Aorta (tissue), 5 donors: ENCODE data around the gene RASL11B. TPM values are rescaled to one million over a fixed set of nuclear protein-coding genes. Genes with fewer than 3 reads are reported as not detected.

Source experiments
- ATAC-seq: fragments of 200-7000 bp; cut with Tn5 transposase; one replicate; pipeline ENCODE4 v1.9.1; 2022; ENCODE audit warnings: moderate library complexity; ENCODE audit not compliant: low FRiP score
- DNase-seq, 2 donors: peaks; one replicate each; pipeline ENCODE4 v3.0.0-alpha.2; 2020
- H3K27ac ChIP-seq, 2 donors: one replicate each; pipeline ENCODE4 v1.5.1; 2013; ENCODE audit warnings: low read length in 2 of 2, mild to moderate bottlenecking in 2 of 2, moderate library complexity in 2 of 2, control low read depth in 1 of 2, inconsistent platforms in 1 of 2, low read depth in 1 of 2
- H3K27me3 ChIP-seq, 2 donors: one replicate each; pipeline ENCODE4 v1.6.1; 2013; ENCODE audit warnings: control low read depth in 1 of 2, low read length in 1 of 2, mild to moderate bottlenecking in 1 of 2, moderate library complexity in 1 of 2; ENCODE audit not compliant: insufficient read depth in 2 of 2, control insufficient read depth in 1 of 2
- H3K36me3 ChIP-seq, 2 donors: one replicate each; pipeline ENCODE4 v1.6.1; 2013; ENCODE audit warnings: control low read depth in 1 of 2, low read length in 1 of 2, mild to moderate bottlenecking in 1 of 2; ENCODE audit not compliant: insufficient read depth in 2 of 2, control insufficient read depth in 1 of 2
- H3K4me1 ChIP-seq, 2 donors: one replicate each; pipeline ENCODE4 v1.6.1; 2013; ENCODE audit warnings: low read length in 2 of 2, control low read depth in 1 of 2, mild to moderate bottlenecking in 1 of 2, moderate library complexity in 1 of 2; ENCODE audit not compliant: insufficient read depth in 2 of 2, control insufficient read depth in 1 of 2
- H3K4me3 ChIP-seq, 2 donors: one replicate each; pipeline ENCODE4 v1.5.1; 2013; ENCODE audit warnings: low read length in 2 of 2, control low read depth in 1 of 2, mild to moderate bottlenecking in 1 of 2
- H3K9me3 ChIP-seq: one replicate; pipeline ENCODE4 v1.6.1; 2013; ENCODE audit warnings: mild to moderate bottlenecking, low read length; ENCODE audit not compliant: control insufficient read depth
- WGBS, 2 donors: extraction: QIAGEN DNeasy Blood & Tissue Kit; methylation state at CpG; one replicate each; pipeline ENCODE4 v1.1.7; 2013; 5-methylcytosine and 5-hydroxymethylcytosine counted together
- intact Hi-C, 2 donors: fragments of 100-400 bp; cut with DNase I; formaldehyde crosslinking; loops; one replicate each; pipeline versions ENCODE4 v1.14.2 to v1.15.0; 2022
- polyA plus RNA-seq, 2 donors: library from polyadenylated mRNA; stranded (reverse); fragments of 200-250 nt; gene quantifications; one replicate each; pipeline ENCODE4 v1.2.3, GENCODE V29; 2013
- total RNA-seq, 2 donors: library from RNA; stranded (reverse); fragmentation: NEBNext Ultra II Directional; extraction: Animal tissue kit (Norgen Biotek cat#: 25700); gene quantifications; one replicate each; pipeline ENCODE4 v1.2.1, GENCODE V29; 2021
- donor health status: healthy with polysubstance abuse.
- donor health status: Bipolar disorder and iron deficiency.
- donor health status: DM: no; HTN: no; CAD: no.
- donor health status: DM: no; HTN: no; CAD: no.
- donor health status: DM: yes; HTN: yes; CAD: no.

RASL11B gene
- total and polyA plus RNA-seq, 4 donors: 4.8 to 12.3 (median 5.7) TPM

DNA sequence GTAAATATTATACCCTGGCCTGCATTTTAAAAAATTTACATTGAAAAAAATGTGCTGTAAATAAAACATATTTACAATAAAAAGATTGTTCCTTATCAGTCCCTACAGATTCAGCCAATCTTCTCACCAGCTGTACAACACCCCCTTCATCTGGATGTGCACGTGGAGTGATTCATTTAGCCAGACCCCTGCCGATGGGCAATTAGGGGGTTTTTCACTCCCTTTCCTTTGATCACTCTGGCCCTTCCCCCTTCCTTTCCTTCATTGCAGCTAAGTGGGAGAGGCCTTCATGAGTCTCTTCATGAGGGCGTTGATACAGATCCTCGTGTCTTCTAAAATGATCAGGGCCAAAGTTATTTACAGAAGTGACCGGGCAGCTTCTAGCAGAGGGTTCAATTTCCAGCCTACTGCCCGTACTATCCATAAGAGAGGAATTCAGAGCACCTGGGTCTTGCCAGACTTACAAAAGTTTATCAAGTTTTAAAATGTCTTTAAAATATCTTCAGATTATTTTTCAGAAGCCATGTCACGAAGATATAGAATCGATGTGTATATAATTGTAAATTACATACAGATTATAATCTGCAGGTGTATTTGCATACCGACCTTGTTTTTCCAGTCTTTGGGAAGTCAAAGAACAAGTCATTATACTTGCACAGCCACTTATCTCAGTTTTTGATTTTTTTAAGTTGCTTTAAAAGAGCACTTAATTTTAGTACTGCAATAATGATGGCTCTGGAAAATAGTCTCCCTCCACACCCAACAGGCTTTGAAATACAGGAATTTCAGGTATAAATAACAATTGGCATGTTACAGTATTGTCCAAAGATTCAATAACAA, 21.4 kb upstream of the RASL11B start:
- ATAC-seq (no peak), DNase-seq (no peak)
- intact Hi-C loops: no loop called here
- no peak overlapping the region for H3K4me3 ChIP-seq
- H3K9me3 ChIP-seq: no peaks in the 10 kb centered on the region
- no peaks in the 10 kb centered on the region for H3K36me3 ChIP-seq
- no peaks in the 10 kb centered on the region for H3K4me1 ChIP-seq
- no peaks in the 10 kb centered on the region for H3K27me3 ChIP-seq
- H3K27ac ChIP-seq: no peak overlapping the region
- 87% methylated on average over 9 of the region's 9 CpGs for WGBS, 2 donors

DNA sequence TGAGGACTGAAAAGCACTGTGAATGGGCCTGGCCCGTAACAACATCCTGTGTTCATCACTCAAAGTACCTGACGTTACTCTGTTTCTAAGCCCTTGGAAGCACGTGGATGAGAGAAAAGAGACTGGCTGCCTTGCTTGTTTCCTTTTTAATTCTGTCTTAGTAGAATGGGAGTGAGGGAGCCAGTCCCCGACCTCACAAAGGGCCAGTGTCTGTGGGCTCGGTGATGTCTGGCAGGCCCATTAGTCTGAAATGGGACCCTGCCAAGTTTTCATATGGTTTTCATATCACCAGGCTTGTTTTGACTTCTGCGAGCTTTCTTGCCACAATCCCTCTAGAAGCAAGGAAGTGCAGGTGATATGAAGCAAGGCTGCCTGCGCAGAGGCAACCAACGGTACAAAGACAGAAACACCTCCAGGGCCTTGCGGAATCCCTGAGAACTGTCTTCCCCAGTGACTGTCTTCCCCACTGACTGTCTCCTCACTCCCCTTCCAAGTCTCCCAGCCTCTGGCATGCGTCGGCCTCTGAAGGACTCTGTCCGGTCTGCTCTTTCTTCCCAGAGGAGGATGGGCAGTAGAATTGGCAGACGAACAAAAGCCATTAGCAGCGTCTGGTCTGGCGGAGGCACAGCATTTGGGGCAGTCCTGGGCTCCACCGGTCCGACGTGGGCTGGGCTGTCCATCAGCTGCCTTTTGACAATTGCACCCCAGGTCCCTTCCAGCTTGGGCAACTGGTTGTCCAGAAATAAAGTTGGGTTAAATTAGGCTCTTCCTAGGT, 20.2 kb upstream of the RASL11B start:
- H3K27me3 ChIP-seq: no peaks in the 10 kb centered on the region
- H3K27ac ChIP-seq: no peak overlapping the region
- no peak overlapping the region for H3K4me3 ChIP-seq
- intact Hi-C loops: no loop called here
- no peaks in the 10 kb centered on the region for H3K9me3 ChIP-seq
- WGBS, 2 donors: 18 to 19% methylated on average over 18 of the region's 18 CpGs
- H3K36me3 ChIP-seq: no peaks in the 10 kb centered on the region
- no peak for ATAC-seq
- DNase-seq: no peak
- no peaks in the 10 kb centered on the region for H3K4me1 ChIP-seq

- Histone ChIP-seq H3K4me3 (no peak overlapping the region), H3K27ac (no peak overlapping the region), H3K9me3 (no peaks in the 10 kb centered on the region), H3K27me3 (no peaks in the 10 kb centered on the region), H3K36me3 (no peaks in the 10 kb centered on the region), H3K4me1 (no peaks in the 10 kb centered on the region)
- DNase-seq (no peak), ATAC-seq (no peak)
- 91 to 97% methylated on average over 3 of the region's 3 CpGs for WGBS, 2 donors
- intact Hi-C loops: no loop called here
Observed at GRCh38 chr4:52842792-52843191, 19.3 kb upstream of the RASL11B start.

DNA sequence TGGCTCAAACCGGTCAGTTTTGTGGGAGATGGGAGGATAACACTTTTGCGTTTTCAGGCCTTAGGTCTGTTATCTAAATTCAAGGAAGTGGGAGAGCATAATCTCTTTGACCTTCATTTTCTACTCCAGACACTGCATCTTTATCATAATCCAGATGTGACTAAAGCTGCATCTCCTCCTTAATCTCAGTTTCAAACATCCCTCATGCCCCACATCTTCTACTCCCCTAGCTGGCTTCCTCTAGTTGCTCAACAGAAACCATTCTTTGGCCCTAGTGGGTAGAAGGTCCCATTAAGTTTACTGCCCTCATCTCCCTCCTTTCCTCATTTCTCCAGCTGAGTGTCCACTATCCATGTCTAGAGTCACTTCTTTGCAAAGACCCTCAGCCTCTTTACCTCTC, 18.8 kb upstream of the RASL11B start:
- WGBS, 2 donors: 96 to 97% methylated on average over 2 of the region's 2 CpGs
- H3K27ac ChIP-seq: no peak overlapping the region
- no peaks in the 10 kb centered on the region for H3K9me3 ChIP-seq
- ATAC-seq (no peak), DNase-seq (no peak)
- H3K4me3 ChIP-seq: no peak overlapping the region
- H3K27me3 ChIP-seq: no peaks in the 10 kb centered on the region
- H3K36me3 ChIP-seq: no peaks in the 10 kb centered on the region
- no peaks in the 10 kb centered on the region for H3K4me1 ChIP-seq
- intact Hi-C loops: no loop called here

GRCh38 chr4:52843958-52844357, 18.2 kb upstream of the RASL11B start:
- H3K4me3 ChIP-seq: no peak overlapping the region
- no peak for ATAC-seq
- H3K4me1 ChIP-seq: no peaks in the 10 kb centered on the region
- H3K9me3 ChIP-seq: no peaks in the 10 kb centered on the region
- peak in 1 of 2 donors; percentile 74 for DNase-seq
- no peaks in the 10 kb centered on the region for H3K27me3 ChIP-seq
- H3K36me3 ChIP-seq: no peaks in the 10 kb centered on the region
- 95% methylated on average over 3 of the region's 3 CpGs for WGBS, 2 donors
- H3K27ac ChIP-seq: no peak overlapping the region
- intact Hi-C loops: no loop called here

GRCh38 chr4:52844596-52844995, 17.5 kb upstream of the RASL11B start:
- intact Hi-C loops: no loop called here

DNA sequence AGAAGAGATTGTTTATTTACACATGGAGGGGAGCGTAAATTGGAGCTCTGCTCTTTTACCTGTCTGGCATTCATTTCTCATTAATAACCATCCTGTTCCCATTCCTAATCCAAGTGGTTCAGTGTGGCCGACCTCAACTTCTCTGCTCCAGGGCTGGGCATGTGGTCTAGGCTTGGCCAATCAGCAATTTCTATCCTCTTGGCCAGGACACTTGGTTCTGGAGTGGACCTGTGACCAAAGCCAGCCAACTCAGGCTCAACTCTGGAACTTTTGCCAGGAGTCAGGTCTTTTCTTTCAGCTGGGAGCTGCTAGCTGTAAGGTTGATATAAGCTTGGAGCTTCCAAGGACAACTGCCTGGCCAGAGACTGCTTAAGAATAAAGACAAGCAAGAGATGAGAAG, 15.6 kb upstream of the RASL11B start:
- 40 to 56% methylated on average over 2 of the region's 2 CpGs for WGBS, 2 donors
- Histone ChIP-seq H3K4me3 (no peak overlapping the region), H3K4me1 (no peaks in the 10 kb centered on the region), H3K27ac (no peak overlapping the region), H3K9me3 (no peaks in the 10 kb centered on the region), H3K36me3 (no peaks in the 10 kb centered on the region), H3K27me3 (peaks cover 0 to 1% of the 10 kb centered on the region in 2 donors)
- DNase-seq (no peak), ATAC-seq (no peak)
- intact Hi-C loops: no loop called here

More at GRCh38 chr4:52844596-52844995, 17.5 kb upstream of the RASL11B start:
- H3K4me1 ChIP-seq: no peaks in the 10 kb centered on the region
- no peak for DNase-seq
- 97 to 100% methylated on average over 2 of the region's 2 CpGs for WGBS, 2 donors
- no peaks in the 10 kb centered on the region for H3K36me3 ChIP-seq
- no peak overlapping the region for H3K27ac ChIP-seq
- no peak overlapping the region for H3K4me3 ChIP-seq
- no peaks in the 10 kb centered on the region for H3K27me3 ChIP-seq
- ATAC-seq: no peak
- H3K9me3 ChIP-seq: no peaks in the 10 kb centered on the region

DNA sequence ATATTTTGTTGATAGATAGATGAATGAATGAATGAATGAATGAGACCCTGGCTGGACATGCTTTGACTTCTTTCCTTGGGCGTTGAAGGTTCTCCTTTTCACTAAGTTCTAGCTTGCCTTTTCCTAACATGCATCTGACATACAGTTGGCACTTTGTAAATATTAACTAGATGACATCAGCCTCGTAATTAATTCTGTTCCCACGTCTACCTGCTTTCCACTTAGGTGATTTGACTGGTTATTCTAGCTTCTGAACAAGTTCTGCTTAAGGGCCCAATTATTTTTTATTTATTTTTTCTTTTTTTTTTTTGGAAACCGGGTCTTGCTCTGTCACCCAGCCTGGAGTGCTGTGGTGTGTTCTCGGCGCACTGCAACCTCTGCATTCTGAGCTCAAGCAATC, 13.9 kb upstream of the RASL11B start:
- intact Hi-C loops: no loop called here
- Histone ChIP-seq H3K36me3 (no peaks in the 10 kb centered on the region), H3K4me3 (no peak overlapping the region), H3K27ac (no peak overlapping the region), H3K4me1 (no peaks in the 10 kb centered on the region), H3K9me3 (no peaks in the 10 kb centered on the region), H3K27me3 (peaks cover 0 to 1% of the 10 kb centered on the region in 2 donors)
- no peak for ATAC-seq
- DNase-seq: no peak
- WGBS, 2 donors: 86 to 97% methylated on average over 6 of the region's 6 CpGs
